Transverse colon (tissue), 3 donors: Measurements from ENCODE around the gene PNKP.

Experiments used
- POLR2A ChIP-seq: fragments of 450-650 bp; IDR thresholded peaks from one replicate; pipeline ENCODE4 v1.6.1; 2016; ENCODE audit warnings: antibody characterized with exemption, mild to moderate bottlenecking, moderate library complexity
- POLR2AphosphoS5 ChIP-seq, 3 donors: sonication (generic); formaldehyde crosslinking; IDR thresholded peaks; one replicate each; pipeline ENCODE4 v1.6.1; 2016; ENCODE audit warnings: antibody characterized with exemption in 3 of 3

DNA sequence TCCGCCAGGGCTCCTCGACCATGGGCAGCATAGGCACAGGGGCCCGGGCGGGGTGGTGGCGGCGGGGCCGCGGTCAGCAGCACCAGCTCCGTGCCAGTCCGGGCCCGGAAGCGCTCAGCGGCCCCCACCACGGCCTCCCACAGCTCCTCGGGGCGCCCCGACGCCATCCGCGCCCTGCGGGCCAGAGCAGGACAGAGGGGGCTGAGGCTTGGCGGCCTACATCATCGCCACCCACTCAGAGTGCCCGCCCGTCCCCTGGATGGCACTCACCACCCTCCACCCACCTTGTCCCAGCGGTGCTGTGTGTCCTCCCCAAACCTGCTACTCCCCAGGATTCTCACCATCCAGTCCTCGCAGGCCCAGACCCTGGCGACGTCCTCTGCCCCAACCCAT lies 5.7 kb upstream of the PNKP start:
- TF ChIP-seq POLR2A = no peak
- TF ChIP-seq POLR2AphosphoS5 (IDR thresholded peaks at IDR 0.05) = no peak
